IMR-90 (cell line): ENCODE results near the gene MLH3. TPM values are rescaled to one million over a fixed set of nuclear protein-coding genes. Genes with fewer than 3 reads are reported as not detected.
A peak's percentile ranks its signal among the peaks of the same experiment; 100 is the strongest.

ENCODE experiments used
- ATAC-seq: fragments of 200-7000 bp; cut with Tn5 transposase; 2 replicates; pipeline ENCODE4 v1.9.1; 2020; ENCODE audit warnings: low read depth, mild to moderate bottlenecking, moderate library complexity
- BruUV-seq: library from RNA; stranded (reverse); fragments of 400-500 nt; replicated peaks from 2 replicates; lab custom pipeline; 2021; lab: Mats Ljungman, UMichigan
- CTCF ChIA-PET: fragments of 300-600 bp; formaldehyde crosslinking; extraction: SDS; loops from one replicate; lab custom pipeline; 2021; ENCODE audit warnings: antibody characterized with exemption; lab: Yijun Ruan, JAX
- POLR2A ChIA-PET: fragments of 300-600 bp; sonication (Branson Sonifier 250); formaldehyde crosslinking; loops from one replicate; lab custom pipeline; 2022; ENCODE audit warnings: antibody characterized with exemption; ENCODE audit not compliant: unreplicated experiment; lab: Charles Lee
- DNase-seq: peaks from one replicate; pipeline ENCODE4 v3.0.0; 2013
- H2AFZ ChIP-seq: replicated peaks from 2 replicates; pipeline ENCODE3; 2013; ENCODE audit warnings: low read length, mild to moderate bottlenecking; ENCODE audit not compliant: poor library complexity
- H2AK5ac ChIP-seq: 2 replicates; pipeline ENCODE4 v1.6.1; 2013; ENCODE audit warnings: low read depth, low read length, inconsistent platforms
- H2AK9ac ChIP-seq: replicated peaks from 2 replicates; pipeline ENCODE3; 2013; ENCODE audit warnings: mild to moderate bottlenecking, low read depth, low read length, moderate library complexity; ENCODE audit not compliant: poor library complexity
- H2BK120ac ChIP-seq: 2 replicates; pipeline ENCODE4 v1.6.1; 2013; ENCODE audit warnings: low read depth, low read length, inconsistent platforms
- H2BK15ac ChIP-seq: 3 replicates; pipeline ENCODE4 v1.6.1; 2013; ENCODE audit warnings: low read depth, low read length, inconsistent platforms
- H2BK20ac ChIP-seq: 2 replicates; pipeline ENCODE4 v1.6.1; 2013; ENCODE audit warnings: low read depth, mild to moderate bottlenecking, inconsistent platforms, low read length, moderate library complexity
- H2BK5ac ChIP-seq: 2 replicates; pipeline ENCODE4 v1.6.1; 2013; ENCODE audit warnings: mild to moderate bottlenecking, low read depth, low read length, inconsistent platforms; ENCODE audit not compliant: poor library complexity, severe bottlenecking
- H3K14ac ChIP-seq: replicated peaks from 2 replicates; pipeline ENCODE4 v1.6.1; 2013; ENCODE audit warnings: low read depth, low read length, inconsistent platforms
- H3K18ac ChIP-seq: 2 replicates; pipeline ENCODE4 v1.6.1; 2013; ENCODE audit warnings: low read depth, low read length, control low read depth
- H3K23ac ChIP-seq: 2 replicates; pipeline ENCODE4 v1.6.1; 2013; ENCODE audit warnings: low read depth, low read length, inconsistent platforms
- H3K27ac ChIP-seq: 2 replicates; pipeline ENCODE4 v1.5.1; 2013; ENCODE audit warnings: mild to moderate bottlenecking, control low read depth, low read length; ENCODE audit not compliant: insufficient read depth
- H3K27me3 ChIP-seq: 2 replicates; pipeline ENCODE4 v1.6.1; 2013; ENCODE audit warnings: low read length; ENCODE audit not compliant: control insufficient read depth, insufficient read depth
- H3K36me3 ChIP-seq: 2 replicates; pipeline ENCODE4 v1.6.1; 2013; ENCODE audit warnings: low read length, mixed read lengths; ENCODE audit not compliant: control insufficient read depth, insufficient read depth
- H3K4ac ChIP-seq: 2 replicates; pipeline ENCODE4 v1.6.1; 2013; ENCODE audit warnings: low read depth, low read length, inconsistent platforms
- H3K4me1 ChIP-seq: 2 replicates; pipeline ENCODE4 v1.6.1; 2013; ENCODE audit warnings: low read length, mixed read lengths; ENCODE audit not compliant: control insufficient read depth, insufficient read depth
- H3K4me2 ChIP-seq: 2 replicates; pipeline ENCODE4 v1.6.1; 2013; ENCODE audit warnings: low read depth, mild to moderate bottlenecking, control low read depth, low read length, moderate library complexity
- H3K4me3 ChIP-seq: 2 replicates; pipeline ENCODE4 v1.5.1; 2013; ENCODE audit warnings: low read depth, mild to moderate bottlenecking, control low read depth, low read length, moderate library complexity; ENCODE audit not compliant: insufficient read depth
- H3K56ac ChIP-seq: 2 replicates; pipeline ENCODE4 v1.6.1; 2013; ENCODE audit warnings: low read length, inconsistent platforms; ENCODE audit not compliant: insufficient read depth; ENCODE audit errors: extremely low read depth
- H3K79me1 ChIP-seq, 2 experiments: 2 replicates each; pipeline ENCODE4 v1.6.1; 2013; ENCODE audit warnings: low read length in 2 of 2, inconsistent platforms in 1 of 2, low read depth in 1 of 2
- H3K9ac ChIP-seq: 2 replicates; pipeline ENCODE4 v1.6.1; 2013; ENCODE audit warnings: low read depth, low read length, control low read depth
- H3K9me1 ChIP-seq: 2 replicates; pipeline ENCODE4 v1.6.1; 2013; ENCODE audit warnings: low read length, inconsistent platforms; ENCODE audit not compliant: insufficient read depth
- H3K9me3 ChIP-seq: 2 replicates; pipeline ENCODE4 v1.6.1; 2013; ENCODE audit warnings: low read length; ENCODE audit not compliant: control insufficient read depth, insufficient read depth
- H4K20me1 ChIP-seq: 2 replicates; pipeline ENCODE4 v1.6.1; 2013; ENCODE audit warnings: low read length, inconsistent platforms; ENCODE audit not compliant: insufficient read depth
- H4K5ac ChIP-seq: 2 replicates; pipeline ENCODE4 v1.6.1; 2013; ENCODE audit warnings: mild to moderate bottlenecking, low read depth, low read length, control low read depth
- H4K8ac ChIP-seq, 2 experiments: 2 replicates each; pipeline ENCODE4 v1.6.1; 2013; ENCODE audit warnings: low read depth in 2 of 2, low read length in 2 of 2, control low read depth in 1 of 2, inconsistent platforms in 1 of 2
- H4K91ac ChIP-seq: 2 replicates; pipeline ENCODE4 v1.6.1; 2013; ENCODE audit warnings: low read depth, low read length, inconsistent platforms; ENCODE audit not compliant: insufficient read depth
- FOS ChIP-seq: fragments of 150-350 bp; IDR thresholded peaks from 2 replicates; pipeline ENCODE4 v1.6.1; 2016; ENCODE audit warnings: low read depth, low read length
- MAZ ChIP-seq: IDR thresholded peaks from 2 replicates; pipeline ENCODE4 v1.6.1; 2012; ENCODE audit warnings: low read depth, mild to moderate bottlenecking, low read length, improper control_type of control experiment, moderate library complexity, borderline replicate concordance
- MXI1 ChIP-seq: IDR thresholded peaks from 2 replicates; pipeline ENCODE4 v1.6.1; 2012; ENCODE audit warnings: low read depth, mild to moderate bottlenecking, low read length, moderate library complexity, borderline replicate concordance
- WGBS, 2 experiments: methylation state at CpG; one replicate each; pipeline versions ENCODE4 v1.1.5 to v1.1.7; 2013; ENCODE audit warnings: missing lambda C conversion rate in 2 of 2; ENCODE audit not compliant: insufficient read length in 1 of 2; ENCODE audit errors: extremely low coverage in 2 of 2; 5-methylcytosine and 5-hydroxymethylcytosine counted together
- dilution Hi-C: fragments of 300-500 bp; cut with HindIII; formaldehyde crosslinking; loops from one replicate; pipeline ENCODE4 v1.14.3; 2018; ENCODE audit warnings: low sequenced_read_pairs; ENCODE audit not compliant: unreplicated experiment
- in situ Hi-C: fragments of 300-500 bp; cut with MboI; formaldehyde crosslinking; loops from 3 replicates; pipeline ENCODE4 v1.14.3; 2019; ENCODE audit warnings: low sequenced_read_pairs, inconsistent platforms, mixed read lengths
- intact Hi-C: fragments of 100-400 bp; cut with micrococcal nuclease; formaldehyde crosslinking; loops from 2 replicates; pipeline ENCODE4 v1.10.0; 2022
- polyA plus RNA-seq, 3 experiments: library from polyadenylated mRNA; depleted of rRNA; stranded (reverse); fragments of >200 nt; gene quantifications; 2 replicates each; pipeline ENCODE4 v1.2.3, GENCODE V29; 2012; ENCODE audit warnings: low replicate concordance in 1 of 3
- total RNA-seq: library from RNA; depleted of rRNA; stranded (reverse); fragments of >200 nt; gene quantifications from 2 replicates; pipeline ENCODE4 v1.2.3, GENCODE V29; 2012

MLH3 gene
- total and polyA plus RNA-seq, 2 of the 4 experiments (the other 2 are of a cell fraction) = 5.6 to 14.7 TPM

- Histone ChIP-seq H3K27ac (peak within 1 kb of the TSS; percentile 77), H3K36me3 (no peaks in the 10 kb centered on the region), H4K5ac (peak within 1 kb of the TSS; percentile 45; the same call in 1 of the 2 replicates), H2BK20ac (peak within 1 kb of the TSS; percentile 62), H2AK5ac (peak within 1 kb of the TSS; percentile 48; the same call in 1 of the 2 replicates), H3K4ac (peak within 1 kb of the TSS; percentile 73), H3K4me2 (peak within 1 kb of the TSS; percentile 82), H3K27me3 (no peaks in the 10 kb centered on the region), H3K18ac (peak within 1 kb of the TSS; percentile 55), H3K4me3 (peak within 1 kb of the TSS; percentile 52), H3K9me3 (no peaks in the 10 kb centered on the region), H4K20me1 (no peaks in the 10 kb centered on the region), H2AFZ (peak within 1 kb of the TSS; percentile 89), H3K23ac (peak within 1 kb of the TSS; percentile 88), H2BK5ac (peak within 1 kb of the TSS; percentile 51), H3K79me1 (peaks cover 0 to 8% of the 10 kb centered on the region in 2 experiments; a peak in 2 of 4 replicates), H3K9ac (peak within 1 kb of the TSS; percentile 46), H3K56ac (peak within 1 kb of the TSS; percentile 65), H2AK9ac (peak within 1 kb of the TSS; percentile 28), H3K4me1 (peaks cover 2% of the 10 kb centered on the region; the same call in 1 of the 2 replicates), H2BK15ac (peak within 1 kb of the TSS; percentile 62; the same call in 1 of the 3 replicates), H4K8ac (peak within 1 kb of the TSS; percentile 76 to 89), H2BK120ac (peak within 1 kb of the TSS; percentile 83), H3K9me1 (peaks cover under 1% of the 10 kb centered on the region; the same call in 1 of the 2 replicates), H3K14ac (peak within 1 kb of the TSS; percentile 55), H4K91ac (peak within 1 kb of the TSS; percentile 60)
- dilution Hi-C loops = no loop called here
- ATAC-seq (peak; percentile 93), DNase-seq (peak; percentile 67)
- TF ChIP-seq MAZ = 0 out of 2 replicates have a peak, but pooled peaks have one; percentile 15
- no peak for TF ChIP-seq FOS
- TF ChIP-seq MXI1 = peak; percentile 68
- ChIA-PET CTCF (interaction anchor here (0.6 to 0.9 kb wide), 2 partner anchors 18 to 19 kb away, joined by 3 to 4 read pairs; partner anchors contain the start of gene MLH3), POLR2A (interaction anchor here (0.5 to 0.8 kb wide), 4 partner anchors 10 to 1106 kb away, joined by 3 to 4 read pairs (median 3); no protein-coding TSS in a partner anchor)
- in situ Hi-C loops = no loop called here
- no TSS peak for BruUV-seq
- intact Hi-C loops = loop anchor here (5.0 kb wide), 1 partner anchor 127 kb away; no protein-coding TSS in a partner anchor
- WGBS, 2 experiments = 0% methylated on average over 4 of the region's 58 CpGs; no CpG with 5 or more reads in 1 of the 2 experiments
These were observed 18.0 kb upstream of the MLH3 start, which contains the start of gene ZC2HC1C for GRCh38 chr14:75069121-75069810. Gene ZC2HC1C (plus strand): TSS chr14:75069641. CDS start chr14:75070574, 933 bp downstream.
